ENCODE data around the gene ATE1. TPM values are rescaled to one million over a fixed set of nuclear protein-coding genes. Genes with fewer than 3 reads are reported as not detected.

Gene ATE1
- total and polyA plus RNA-seq, 2 donors (not counting 1 experiment from before 2014, with no cell fraction given), result 19.3 to 28.1 TPM

GRCh38 chr10:121695731-121696464, 231.9 kb downstream of the ATE1 start:
- Histone ChIP-seq H2AFZ (ENCODE audit: low read length) (no peak overlapping the region), H4K20me1 (ENCODE audit: control insufficient read depth, extremely low read depth, insufficient read depth, low read length) (no peaks in the 10 kb centered on the region), H3K27me3 (ENCODE audit: control insufficient read depth, insufficient read depth, low read length) (no peaks in the 10 kb centered on the region), H3K9me3 (ENCODE audit: control insufficient read depth, insufficient read depth, low read depth, low read length) (no peaks in the 10 kb centered on the region), H3K4me3 (replicated peaks in 1 of 4; ENCODE audit: control extremely low read depth in 1 of 4, insufficient read depth in 1 of 4, low read depth in 3 of 4, low read length in 4 of 4) (no peak overlapping the region), H3K27ac (ENCODE audit: insufficient read depth, low read length) (no peak overlapping the region), H3K4me1 (ENCODE audit: control insufficient read depth, extremely low read depth, insufficient read depth, low read length) (no peaks in the 10 kb centered on the region), H3K36me3 (ENCODE audit: control insufficient read depth, insufficient read depth, low read length) (no peaks in the 10 kb centered on the region), H3K9ac (ENCODE audit: insufficient read depth, low read length) (no peak overlapping the region), H3K79me2 (ENCODE audit: control insufficient read depth, insufficient read depth, low read length) (no peaks in the 10 kb centered on the region), H3K4me2 (ENCODE audit: extremely low read depth, insufficient read depth, low read length) (no peak overlapping the region)
- no peak for TF ChIP-seq EZH2 (IDR thresholded peaks at IDR 0.05; ENCODE audit: low read length, missing control alignments)
- TF ChIP-seq CTCF (conservative IDR thresholded peaks at IDR 0.05 in 1 of 2, IDR thresholded peaks at IDR 0.05 in 1 of 2; ENCODE audit: low read depth in 1 of 2, low read length in 2 of 2), result no peak
- DNase-seq (ENCODE audit: low read depth in 2 of 2), result no peak

DNA sequence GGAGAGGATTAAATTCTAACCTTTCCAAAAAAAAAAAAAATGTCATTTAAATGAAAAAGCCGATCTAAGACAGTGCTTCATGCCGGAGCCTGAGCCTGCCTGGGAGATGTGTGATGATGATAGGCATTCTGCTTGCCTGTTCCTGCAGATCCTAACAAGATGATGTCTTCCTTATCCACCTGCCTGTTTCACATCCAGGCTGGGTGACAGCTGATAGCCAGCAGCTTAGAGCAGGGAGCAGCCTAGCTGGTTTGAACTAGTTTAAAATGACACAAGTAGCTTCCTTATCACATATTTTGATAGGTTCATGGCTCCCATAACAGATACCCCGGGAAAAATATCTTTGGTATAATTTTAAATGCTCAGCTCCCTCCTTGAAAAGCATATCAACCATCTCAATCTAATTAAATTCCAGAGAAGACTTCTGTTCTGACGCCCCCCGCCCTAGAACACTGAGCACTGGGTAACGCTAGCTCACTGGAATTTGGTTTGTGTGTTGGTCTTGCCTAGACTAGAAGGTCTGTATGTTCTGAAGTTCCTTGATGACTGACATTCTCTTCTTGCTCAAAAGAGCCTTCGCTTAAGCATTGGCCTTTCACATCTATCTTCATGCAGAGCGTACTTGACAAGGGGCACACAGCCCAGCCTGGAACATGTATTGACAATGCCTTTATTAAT, 232.7 kb downstream of the ATE1 start:
- H3K36me3 ChIP-seq (ENCODE audit: control insufficient read depth, insufficient read depth, low read length), result no peaks in the 10 kb centered on the region
- no peak overlapping the region for H2AFZ ChIP-seq (ENCODE audit: low read length)
- no peak overlapping the region for H3K27ac ChIP-seq (ENCODE audit: insufficient read depth, low read length)
- H4K20me1 ChIP-seq (ENCODE audit: control insufficient read depth, extremely low read depth, insufficient read depth, low read length), result no peaks in the 10 kb centered on the region
- H3K9me3 ChIP-seq (ENCODE audit: control insufficient read depth, insufficient read depth, low read depth, low read length), result no peaks in the 10 kb centered on the region
- H3K27me3 ChIP-seq (ENCODE audit: control insufficient read depth, insufficient read depth, low read length), result no peaks in the 10 kb centered on the region
- no peak overlapping the region for H3K4me2 ChIP-seq (ENCODE audit: extremely low read depth, insufficient read depth, low read length)
- no peak overlapping the region for H3K9ac ChIP-seq (ENCODE audit: insufficient read depth, low read length)
- no peak for DNase-seq (ENCODE audit: low read depth in 2 of 2)
- TF ChIP-seq EZH2 (IDR thresholded peaks at IDR 0.05; ENCODE audit: low read length, missing control alignments) (no peak), CTCF (conservative IDR thresholded peaks at IDR 0.05 in 1 of 2, IDR thresholded peaks at IDR 0.05 in 1 of 2; ENCODE audit: low read depth in 1 of 2, low read length in 2 of 2) (no peak)
- H3K4me1 ChIP-seq (ENCODE audit: control insufficient read depth, extremely low read depth, insufficient read depth, low read length), result no peaks in the 10 kb centered on the region
- no peak overlapping the region for H3K4me3 ChIP-seq (replicated peaks in 1 of 4; ENCODE audit: control extremely low read depth in 1 of 4, insufficient read depth in 1 of 4, low read depth in 3 of 4, low read length in 4 of 4)
- no peaks in the 10 kb centered on the region for H3K79me2 ChIP-seq (ENCODE audit: control insufficient read depth, insufficient read depth, low read length)

- Histone ChIP-seq H3K4me3 (replicated peaks in 1 of 4; ENCODE audit: control extremely low read depth in 1 of 4, insufficient read depth in 1 of 4, low read depth in 3 of 4, low read length in 4 of 4) (no peak overlapping the region), H3K4me1 (ENCODE audit: control insufficient read depth, extremely low read depth, insufficient read depth, low read length) (no peaks in the 10 kb centered on the region)
- no peak for DNase-seq (ENCODE audit: low read depth in 2 of 2)
Measured at GRCh38 chr10:121694327-121694965, 233.4 kb downstream of the ATE1 start.

More at GRCh38 chr10:121694327-121694965, 233.4 kb downstream of the ATE1 start:
- Histone ChIP-seq H3K79me2 (ENCODE audit: control insufficient read depth, insufficient read depth, low read length) (no peaks in the 10 kb centered on the region), H2AFZ (ENCODE audit: low read length) (no peak overlapping the region), H3K27ac (ENCODE audit: insufficient read depth, low read length) (no peak overlapping the region), H3K9me3 (ENCODE audit: control insufficient read depth, insufficient read depth, low read depth, low read length) (no peaks in the 10 kb centered on the region), H3K4me2 (ENCODE audit: extremely low read depth, insufficient read depth, low read length) (no peak overlapping the region), H3K9ac (ENCODE audit: insufficient read depth, low read length) (no peak overlapping the region), H4K20me1 (ENCODE audit: control insufficient read depth, extremely low read depth, insufficient read depth, low read length) (no peaks in the 10 kb centered on the region), H3K27me3 (ENCODE audit: control insufficient read depth, insufficient read depth, low read length) (no peaks in the 10 kb centered on the region), H3K36me3 (ENCODE audit: control insufficient read depth, insufficient read depth, low read length) (no peaks in the 10 kb centered on the region)
- TF ChIP-seq CTCF (conservative IDR thresholded peaks at IDR 0.05 in 1 of 2, IDR thresholded peaks at IDR 0.05 in 1 of 2; ENCODE audit: low read depth in 1 of 2, low read length in 2 of 2) (no peak), EZH2 (IDR thresholded peaks at IDR 0.05; ENCODE audit: low read length, missing control alignments) (no peak)

All from fibroblast of lung (primary cell).